HG03196 (cell line): ENCODE results near the gene NCCRP1.

Experiments used
- ATAC-seq: cut with Tn5 transposase; IDR thresholded peaks from one replicate; pipeline ENCODE4 v1.9.1; 2021; ENCODE audit not compliant: unreplicated experiment

Gene NCCRP1

DNA sequence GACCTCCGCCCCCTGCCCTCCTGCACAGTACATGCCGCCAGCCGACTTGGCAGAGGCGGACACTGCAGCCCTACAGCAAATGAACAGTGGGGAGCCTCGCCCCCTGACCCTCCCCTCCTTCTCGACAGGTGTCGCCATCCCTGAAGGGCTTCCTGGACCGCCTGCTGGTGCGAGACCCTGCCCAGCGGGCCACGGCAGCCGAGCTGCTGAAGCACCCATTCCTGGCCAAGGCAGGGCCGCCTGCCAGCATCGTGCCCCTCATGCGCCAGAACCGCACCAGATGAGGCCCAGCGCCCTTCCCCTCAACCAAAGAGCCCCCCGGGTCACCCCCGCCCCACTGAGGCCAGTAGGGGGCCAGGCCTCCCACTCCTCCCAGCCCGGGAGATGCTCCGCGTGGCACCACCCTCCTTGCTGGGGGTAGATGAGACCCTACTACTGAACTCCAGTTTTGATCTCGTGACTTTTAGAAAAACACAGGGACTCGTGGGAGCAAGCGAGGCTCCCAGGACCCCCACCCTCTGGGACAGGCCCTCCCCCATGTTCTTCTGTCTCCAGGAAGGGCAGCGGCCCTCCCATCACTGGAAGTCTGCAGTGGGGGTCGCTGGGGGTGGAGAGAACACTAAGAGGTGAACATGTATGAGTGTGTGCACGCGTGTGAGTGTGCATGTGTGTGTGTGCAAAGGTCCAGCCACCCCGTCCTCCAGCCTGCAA is 18.3 kb upstream of the NCCRP1 start:
- ATAC-seq, result no peak

DNA sequence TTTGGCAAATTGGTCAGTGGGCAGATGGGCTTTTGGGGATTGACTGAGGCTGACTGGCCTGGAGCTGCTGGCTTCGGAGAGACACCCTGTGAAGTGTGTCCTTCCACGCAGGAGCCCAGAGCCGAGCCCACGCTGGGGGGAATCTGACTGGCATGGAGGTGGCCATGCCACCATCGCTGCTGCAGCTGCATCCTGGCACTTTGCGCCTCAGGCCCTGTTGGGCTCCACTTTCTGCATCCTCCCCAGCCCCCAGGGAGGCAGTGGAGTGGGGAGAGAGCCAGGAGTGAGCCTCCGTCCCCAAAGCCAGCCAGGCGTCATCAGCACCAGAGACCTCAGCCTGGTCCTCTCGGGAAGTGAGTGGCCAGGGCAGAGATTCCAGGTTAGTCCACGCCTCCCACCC is 17.0 kb upstream of the NCCRP1 start:
- ATAC-seq, result no peak

DNA sequence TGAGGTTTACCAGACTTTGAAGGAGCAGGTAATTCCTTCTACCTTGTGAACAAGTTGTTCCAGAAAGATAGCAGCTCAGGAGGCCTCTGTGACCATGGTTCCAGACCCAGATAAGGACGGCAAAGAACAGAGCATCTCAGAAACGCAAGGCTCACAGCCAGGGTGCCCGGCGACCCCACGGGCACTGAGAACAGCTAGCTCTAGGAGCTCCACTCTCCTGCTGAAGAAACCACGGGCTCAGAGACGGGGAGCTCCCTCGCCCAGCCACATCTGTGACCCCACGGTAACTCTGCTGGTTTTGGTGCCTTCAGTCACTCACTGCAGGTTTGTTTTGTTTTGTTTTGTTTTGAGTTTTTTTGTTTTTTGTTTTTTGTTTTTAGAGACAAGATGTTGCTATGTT is 16.0 kb upstream of the NCCRP1 start:
- ATAC-seq, result no peak

DNA sequence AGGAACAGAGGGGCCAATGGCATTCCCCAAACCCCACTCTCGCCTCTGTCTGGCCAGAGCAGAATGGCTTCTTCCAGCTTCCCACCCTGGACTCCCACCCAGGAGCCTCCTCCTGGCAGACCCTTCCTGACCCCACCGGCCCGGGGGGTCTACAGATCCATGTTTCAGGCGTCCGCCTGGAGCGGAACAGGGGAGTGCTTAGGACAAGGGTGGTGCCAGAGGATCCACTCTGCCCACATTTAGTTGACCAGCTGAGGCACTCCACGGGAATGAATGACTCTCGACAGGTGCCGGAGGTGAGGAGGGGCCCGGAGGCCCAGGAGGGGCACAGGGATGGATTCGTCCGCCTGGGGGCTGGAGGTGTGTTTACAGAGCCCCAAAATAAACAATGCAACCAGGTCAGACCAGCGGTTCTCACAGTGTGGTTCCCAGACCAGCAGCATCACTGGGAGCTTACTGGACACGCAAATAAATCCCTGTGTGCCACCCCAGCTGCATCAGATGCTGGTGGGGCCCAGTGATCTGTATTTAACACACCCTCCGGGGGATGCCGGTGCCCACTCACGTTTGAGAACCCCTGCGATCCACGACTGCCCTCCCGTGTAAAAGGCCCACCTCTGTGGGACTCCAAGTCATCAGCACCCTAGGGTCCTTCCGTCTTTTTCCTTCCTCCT is 15.1 kb upstream of the NCCRP1 start:
- ATAC-seq, result no peak

DNA sequence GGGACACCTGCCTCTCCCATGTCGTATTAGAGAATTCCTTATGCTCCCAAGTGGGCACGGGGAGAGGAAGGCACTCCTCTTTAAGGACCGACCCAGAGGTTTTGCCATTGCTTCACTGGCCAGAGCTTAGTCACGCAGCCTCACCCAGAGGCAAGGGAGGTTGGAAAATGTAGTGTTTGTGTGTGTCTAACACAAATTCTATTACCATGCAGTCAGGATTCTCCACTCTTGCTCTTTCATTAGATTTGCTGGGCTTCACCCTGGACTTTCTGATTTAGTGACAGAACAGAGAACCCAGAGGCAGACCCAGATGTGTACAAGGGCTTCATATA is 14.6 kb upstream of the NCCRP1 start:
- no peak for ATAC-seq

DNA sequence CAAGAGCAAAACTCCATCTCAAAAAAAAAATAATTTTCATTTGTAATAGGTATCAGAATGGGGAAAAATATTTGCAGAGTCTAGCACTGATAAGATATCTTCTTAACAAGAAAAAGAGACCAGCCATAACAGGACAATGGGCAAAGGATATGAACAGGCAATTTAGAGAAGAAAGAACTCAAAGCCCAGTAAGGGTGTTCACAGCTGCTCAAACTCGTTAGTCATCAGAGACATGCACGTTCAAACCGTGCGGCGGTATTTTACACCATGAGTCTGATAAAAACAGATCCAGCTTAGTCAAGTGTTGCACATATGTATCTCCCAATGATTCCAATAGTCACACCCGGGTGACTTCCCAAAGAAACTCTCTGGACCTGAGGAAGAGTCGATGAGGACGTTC is 13.7 kb upstream of the NCCRP1 start:
- no peak for ATAC-seq

DNA sequence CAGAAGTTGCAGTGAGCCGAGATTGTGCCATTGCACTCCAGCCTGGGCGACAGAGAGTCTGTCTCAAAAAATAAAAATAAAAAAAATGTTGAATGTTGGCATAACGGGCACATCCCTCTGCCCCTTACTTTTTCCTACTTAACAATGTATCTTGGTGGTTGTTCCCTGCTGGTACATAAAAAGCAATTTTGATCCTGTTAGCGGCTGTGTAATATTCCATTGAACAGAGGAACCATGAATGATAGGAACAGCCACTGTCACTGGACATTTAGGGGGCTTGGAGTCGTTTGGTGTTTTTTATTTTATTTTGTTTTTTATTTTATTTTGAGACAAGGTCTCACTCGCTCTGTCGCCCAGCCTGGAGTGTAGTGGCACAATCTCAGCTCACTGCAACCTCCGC is 10.4 kb upstream of the NCCRP1 start:
- no peak for ATAC-seq

DNA sequence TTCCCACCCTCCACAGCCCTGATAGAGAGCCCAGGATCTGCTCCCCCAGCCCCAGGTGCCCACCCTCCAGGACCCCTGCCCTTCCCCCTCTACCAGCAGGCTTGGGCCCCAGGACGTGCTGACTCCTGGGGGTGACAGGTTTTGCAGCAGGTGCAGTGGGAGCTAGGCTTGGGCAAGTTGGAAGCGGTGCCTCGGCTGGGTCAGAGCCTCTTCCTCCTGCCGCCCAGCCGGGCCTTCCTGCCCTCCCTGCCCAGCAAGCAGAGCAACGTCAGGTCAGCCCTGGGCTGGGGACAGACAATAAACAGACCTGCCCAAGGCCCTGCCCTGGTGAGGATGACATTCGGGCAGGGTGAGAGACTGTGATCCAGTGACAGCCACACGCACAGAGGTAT is 9.2 kb upstream of the NCCRP1 start:
- ATAC-seq, result no peak

DNA sequence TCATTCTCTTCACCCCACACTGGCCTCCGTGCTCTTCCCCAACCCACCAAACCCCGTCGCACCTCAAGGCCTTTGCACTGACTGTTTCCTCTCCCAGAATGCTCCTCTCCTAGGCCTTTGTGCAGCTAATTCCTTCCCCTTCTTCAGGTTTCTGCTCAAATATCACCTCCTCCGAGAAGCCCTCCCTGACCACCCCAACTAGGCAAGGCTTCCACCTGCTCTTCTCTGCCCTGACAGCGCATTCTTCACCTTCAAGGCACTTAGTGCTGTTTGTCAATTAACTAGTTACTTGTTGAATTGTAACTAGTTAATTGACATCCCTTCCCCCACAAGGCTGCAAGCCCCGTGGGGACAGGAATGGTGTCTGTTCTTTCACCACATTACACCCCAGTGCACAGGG is 7.8 kb upstream of the NCCRP1 start:
- ATAC-seq, result no peak

DNA sequence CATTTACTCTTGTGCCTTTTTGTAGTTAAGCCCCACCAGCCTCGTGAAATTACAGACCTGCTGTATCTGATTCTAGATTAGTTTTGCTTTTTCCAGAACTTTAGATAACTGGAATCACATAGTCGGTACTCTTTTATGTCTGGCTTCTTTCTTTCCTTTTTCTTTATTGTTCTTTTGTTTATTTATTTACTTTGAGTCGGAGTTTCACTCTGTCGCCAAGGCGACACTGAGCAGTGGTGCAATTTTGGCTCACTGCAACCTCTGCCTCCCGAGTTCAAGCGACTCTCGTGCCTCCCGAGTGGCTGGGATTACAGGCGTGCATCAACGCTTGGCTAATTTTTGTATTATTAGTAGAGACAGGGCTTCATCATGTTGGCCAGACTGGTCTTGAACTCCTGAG is 6.0 kb upstream of the NCCRP1 start:
- no peak for ATAC-seq

DNA sequence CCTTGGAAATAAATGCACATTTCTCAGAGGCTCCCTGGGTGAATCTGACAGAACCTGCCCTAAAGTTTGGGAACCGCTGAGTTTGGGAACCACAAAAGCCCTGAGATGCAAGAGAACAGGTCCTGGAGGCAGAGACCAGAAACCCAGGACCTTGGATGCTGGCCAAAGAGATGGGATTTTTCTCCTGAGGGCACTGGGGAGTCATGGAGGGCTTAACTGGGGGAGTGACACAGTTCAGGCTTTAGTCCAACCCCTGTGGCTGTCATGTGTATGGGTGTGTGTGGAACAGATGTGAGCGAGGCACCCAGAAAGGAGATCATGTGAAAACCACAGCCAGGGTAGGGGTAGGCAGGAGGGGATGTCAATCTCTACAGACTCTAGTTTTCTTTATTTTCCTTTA is 3.9 kb upstream of the NCCRP1 start:
- ATAC-seq, result no peak

DNA sequence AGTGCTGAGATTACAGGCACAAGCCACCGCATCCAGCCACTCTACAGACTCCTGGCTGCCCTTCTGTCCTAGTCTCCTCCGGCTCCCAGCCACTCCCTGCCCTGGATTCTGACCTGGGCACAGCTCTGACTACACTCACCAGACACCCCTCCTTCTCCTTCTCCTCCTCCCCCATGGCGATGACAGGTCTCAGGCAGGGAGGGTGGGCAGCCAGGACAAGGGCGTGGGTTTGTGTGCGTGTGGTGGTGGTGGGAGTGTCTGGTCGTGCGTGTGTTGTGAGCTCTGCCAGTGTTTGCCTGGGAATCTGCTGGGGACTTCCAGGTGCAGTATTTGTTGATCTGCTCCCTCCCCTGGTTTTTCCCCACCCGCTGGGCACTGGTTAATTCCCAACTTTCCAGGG is 3.0 kb upstream of the NCCRP1 start:
- no peak for ATAC-seq

DNA sequence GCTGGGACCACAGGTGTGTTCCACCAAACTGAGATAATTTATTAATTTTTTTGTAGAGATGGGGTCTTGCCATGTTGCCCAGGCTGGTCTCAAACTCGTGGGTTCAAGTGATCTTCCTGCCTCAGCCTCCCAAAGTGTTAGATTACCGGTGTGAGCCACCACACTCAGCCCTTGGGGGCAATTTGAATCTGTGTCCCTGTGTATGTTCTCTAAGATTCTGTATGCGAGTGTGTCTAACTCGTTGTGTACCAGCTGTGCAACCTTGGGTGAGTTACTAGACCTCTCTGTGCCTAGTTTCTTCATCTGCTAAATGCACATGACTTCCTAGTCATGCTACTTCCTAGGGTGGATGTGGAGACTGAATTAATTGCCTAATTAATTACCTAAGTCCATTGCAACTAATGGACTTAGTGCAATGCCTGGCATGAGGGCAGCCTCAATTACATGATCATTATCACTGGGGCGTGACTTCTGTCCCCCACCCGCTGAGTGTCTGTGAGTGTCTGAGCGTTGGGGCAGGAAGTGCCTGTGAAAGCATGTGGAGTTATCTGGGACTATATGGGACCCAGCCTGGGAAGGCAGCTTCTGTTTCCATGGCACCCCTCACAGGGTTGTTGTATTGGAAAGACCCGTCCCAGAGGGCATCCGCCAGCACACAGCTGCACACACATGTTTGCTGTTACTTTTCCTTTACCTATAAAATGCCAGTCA is 1.8 kb upstream of the NCCRP1 start:
- no peak for ATAC-seq

DNA sequence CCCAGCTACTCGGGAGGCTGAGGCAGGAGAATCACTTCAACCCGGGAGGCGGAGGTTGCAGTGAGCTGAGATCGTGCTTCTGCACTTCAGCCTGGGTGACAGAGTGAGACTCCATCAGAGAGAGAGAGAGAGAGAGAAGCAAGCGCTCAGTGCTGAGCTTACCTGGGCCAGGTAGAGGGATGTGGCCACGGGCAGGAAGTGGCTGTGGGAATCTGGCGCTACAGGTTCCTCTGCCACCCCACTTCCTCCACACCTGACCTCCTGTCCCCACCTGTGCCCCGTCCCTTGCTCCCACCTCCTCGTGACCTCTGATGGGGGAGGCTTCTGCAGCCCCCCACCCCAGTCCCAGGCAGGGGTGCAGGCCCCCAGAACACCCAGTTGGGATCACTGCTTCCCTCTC is 1.0 kb upstream of the NCCRP1 start:
- ATAC-seq, result no peak

DNA sequence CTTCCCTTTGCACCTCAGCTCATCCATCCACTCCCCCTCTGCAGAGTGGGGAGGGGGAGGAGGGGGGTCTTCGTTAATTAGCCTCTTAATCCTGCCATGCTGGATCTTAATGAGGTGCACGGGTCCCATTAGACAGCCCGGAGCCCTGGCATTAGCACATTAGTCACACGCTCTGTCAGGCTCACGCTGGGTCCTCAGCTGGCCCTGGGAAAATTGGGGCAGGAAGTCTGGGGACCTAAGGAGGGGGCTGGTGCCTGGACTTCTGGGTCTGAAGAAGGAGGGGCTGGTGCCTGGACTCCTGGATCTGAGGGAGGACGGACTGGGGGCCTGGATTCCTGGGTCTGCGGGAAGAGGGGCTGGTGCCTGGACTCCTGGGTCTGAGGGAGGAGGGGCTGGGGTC is 444 bp upstream of the NCCRP1 start:
- ATAC-seq, result no peak

DNA sequence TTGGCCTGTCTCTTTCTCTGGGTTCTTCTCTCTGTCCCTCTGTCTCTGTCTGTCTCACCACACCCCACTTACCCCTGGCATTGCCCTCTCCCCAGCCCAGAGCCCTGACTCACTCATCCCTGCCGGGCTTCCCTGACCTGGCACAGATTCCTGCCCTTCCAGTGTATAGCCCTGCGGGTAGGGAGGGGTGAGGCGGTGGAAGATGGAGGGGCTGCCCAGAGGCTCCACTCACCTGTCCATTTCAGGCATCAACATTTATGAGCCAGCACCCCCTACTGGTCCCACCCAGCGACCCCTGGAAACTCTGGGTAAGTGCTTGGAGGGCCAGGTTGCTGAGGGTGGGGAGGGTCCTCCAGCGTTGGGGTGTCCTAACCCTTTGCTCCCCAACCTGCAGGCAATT is 1.0 kb downstream of the NCCRP1 start:
- no peak for ATAC-seq

DNA sequence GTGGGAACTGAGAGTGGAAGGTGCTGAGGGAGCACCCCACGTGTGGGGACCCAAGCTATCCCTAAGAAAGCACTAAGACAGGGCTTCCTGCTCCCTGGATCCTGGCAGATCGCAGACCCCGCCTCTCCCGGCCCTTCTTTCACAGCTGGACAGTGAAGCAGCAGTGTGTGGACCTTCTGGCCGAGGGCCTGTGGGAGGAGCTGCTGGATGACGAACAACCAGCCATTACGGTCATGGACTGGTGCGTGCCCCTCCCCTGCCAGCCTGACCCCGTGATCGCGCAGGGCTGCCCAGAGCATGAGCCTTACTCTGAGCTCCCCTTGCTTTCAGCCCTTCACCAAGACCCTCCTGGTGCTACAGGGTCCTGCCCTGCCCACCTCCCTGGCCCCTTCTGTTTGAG is 2.3 kb downstream of the NCCRP1 start:
- ATAC-seq, result no peak

DNA sequence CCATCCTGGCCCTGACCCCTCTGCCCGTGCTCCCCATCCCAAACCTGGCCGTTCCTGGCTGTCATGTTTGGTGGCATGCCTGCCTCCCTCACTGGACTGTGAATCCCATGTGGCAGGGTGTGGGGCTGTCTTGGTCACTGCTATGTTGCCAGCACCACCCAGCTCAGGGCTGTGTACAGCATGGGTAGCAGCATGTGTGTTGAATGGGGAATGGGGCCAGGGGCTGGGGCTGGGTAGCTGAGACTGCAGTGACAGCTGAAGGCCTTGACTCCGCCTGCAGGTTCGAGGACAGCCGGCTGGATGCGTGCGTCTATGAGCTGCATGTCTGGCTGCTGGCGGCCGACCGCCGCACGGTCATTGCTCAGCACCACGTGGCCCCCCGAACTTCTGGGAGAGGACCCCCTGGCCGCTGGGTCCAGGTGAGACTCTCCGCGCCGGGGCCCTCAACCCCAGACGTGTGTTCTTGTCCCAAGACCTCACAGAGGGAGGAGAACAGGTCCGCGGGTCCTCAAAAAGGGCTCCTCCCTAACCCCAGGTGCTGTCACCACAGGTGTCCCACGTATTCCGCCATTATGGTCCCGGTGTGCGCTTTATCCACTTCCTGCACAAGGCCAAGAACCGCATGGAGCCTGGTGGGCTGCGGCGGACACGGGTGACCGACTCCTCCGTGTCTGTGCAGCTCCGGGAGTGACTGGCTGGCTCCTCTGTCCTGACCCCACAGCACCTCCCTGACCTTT is 3.5 kb downstream of the NCCRP1 start:
- no peak for ATAC-seq

DNA sequence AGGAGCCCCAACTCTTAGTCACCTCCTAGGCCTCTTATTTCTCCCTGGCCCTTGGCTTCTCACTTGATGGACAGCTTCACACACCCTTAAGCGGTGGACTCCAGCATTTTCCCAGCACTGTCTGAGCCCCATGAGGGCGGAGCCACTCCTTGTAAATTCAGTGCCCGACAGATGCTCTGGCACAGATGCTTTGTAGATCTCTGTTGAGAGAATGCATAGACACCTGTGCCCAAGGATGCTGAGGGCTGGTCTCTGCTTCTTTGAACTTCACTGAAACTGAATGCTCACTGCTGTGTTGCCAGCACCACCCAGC is 4.0 kb downstream of the NCCRP1 start:
- ATAC-seq, result no peak

DNA sequence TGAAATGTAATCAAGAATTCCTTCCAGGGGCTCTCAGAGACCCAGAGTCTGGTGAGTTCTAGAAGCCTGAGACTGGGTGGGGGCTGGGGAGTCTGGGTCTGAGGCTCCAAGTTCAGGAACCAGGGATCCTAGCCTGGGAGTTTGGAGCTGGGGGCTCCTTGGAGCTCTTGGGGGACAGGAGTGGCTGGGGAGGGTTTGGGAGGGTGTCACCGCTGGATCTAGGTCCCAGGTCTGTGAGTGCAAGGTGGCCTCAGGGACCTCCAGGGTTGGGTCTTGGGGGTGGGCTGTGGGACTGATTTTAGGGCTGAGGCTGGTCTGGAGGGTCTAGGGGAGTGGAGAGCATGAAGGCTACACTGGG is 6.2 kb downstream of the NCCRP1 start:
- ATAC-seq, result no peak

DNA sequence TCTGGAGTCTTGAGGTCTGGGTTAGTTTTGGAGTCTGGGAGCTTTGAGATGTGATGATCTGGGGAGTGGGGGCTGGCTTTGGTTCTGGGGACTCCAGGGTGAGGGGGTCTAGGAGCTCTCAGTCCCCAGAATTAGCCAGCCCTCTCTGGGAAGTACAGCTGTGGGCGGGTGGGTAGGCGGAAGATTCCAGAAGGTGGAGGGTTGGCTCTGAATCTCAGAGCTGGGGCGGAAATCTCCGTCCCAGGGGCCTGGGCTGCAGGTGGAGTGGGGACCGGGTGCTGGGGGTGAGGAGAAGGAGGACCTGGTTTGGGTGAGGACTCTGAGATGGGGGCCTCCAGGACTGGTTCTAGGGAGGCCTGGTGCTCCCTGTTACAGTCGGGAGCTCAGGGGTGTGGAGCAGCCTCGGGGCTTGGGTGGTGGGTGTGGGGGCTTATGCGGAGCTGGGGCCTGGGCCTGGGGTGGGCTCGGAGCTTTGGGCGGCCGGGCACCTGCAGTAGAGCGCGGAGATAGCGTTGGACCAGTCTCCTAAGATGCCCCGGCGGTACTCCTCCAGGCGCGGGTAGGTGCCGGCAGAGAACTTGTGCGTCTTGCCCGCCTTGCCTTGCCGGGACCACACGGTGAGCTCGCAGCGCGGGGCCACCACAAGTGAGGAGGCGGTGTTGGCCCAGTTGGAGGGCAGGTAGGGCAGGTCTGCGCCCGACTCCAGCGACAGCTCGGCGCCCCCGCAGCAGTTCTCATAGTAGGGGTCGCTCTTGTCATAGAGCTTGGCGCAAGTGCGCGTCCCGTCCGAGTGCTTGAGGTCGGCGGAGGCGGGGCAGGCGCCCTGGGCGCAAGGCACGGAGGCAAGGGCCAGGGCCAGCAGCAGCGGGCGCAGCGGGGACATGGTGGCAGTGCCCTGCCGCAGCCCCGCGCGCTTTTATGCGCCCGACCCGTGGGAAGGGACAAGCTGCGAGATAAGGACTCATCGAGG is 6.9 kb downstream of the NCCRP1 start, which contains the start of gene SYCN:
TSS of gene SYCN (minus strand) at position 892 of the 970 bp plus-strand sequence. CDS start at position 883, 9 bp downstream.
- no peak for ATAC-seq
